Activated T-cell treated with anti-CD3 and anti-CD28 coated beads for 48 hours (primary cell): ENCODE measurements around the gene PANK2.
A peak's percentile ranks its signal among the peaks of the same experiment; 100 is the strongest.
"Not testable (repeated sequence)": the region's sequence is repeated elsewhere in the genome, so short reads cannot be mapped to it uniquely, and the experiment has no call there.

Source experiments
- DNase-seq: peaks from one replicate; pipeline ENCODE4 v3.0.0-alpha.2; 2020; ENCODE audit warnings: low read depth

PANK2 gene

DNA sequence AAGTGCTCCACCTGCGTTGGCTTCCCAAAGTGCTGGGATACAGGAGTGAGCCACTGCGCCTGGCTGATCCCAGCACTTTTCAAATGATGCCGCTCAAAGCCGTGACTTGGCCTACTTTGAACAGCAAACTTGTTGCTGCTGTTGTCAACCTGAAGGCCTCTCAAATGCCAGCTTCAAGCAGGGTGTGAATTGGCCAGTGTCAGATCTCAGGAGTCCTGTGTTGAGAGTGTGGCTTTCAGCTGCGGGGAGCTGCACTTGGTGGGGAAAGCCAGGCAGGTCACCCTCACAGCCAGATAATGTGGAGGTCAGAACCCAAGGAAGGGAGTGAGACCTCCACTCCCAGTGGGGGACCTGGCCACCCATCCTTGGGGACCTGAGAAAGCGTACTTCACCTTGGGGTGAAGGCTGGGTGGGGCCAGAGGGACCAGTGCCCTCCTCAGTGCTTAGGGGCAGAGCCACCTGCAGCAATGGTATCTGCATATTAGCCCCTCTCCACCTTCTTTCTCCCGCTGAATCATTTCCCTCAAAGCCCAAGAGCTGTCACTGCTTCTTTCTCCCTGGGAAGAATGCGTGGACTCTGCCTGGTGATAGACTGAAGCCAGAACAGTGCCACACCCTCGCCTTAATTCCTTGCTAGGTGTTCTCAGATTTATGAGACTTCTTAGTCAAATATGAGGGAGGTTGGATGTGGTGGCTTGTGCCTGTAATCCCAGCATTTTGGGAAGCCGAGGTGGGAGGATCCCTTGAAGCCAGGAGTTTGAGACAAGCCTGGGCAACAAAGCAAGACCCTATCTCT, 19.1 kb upstream of the PANK2 start:
- no peak for DNase-seq

DNA sequence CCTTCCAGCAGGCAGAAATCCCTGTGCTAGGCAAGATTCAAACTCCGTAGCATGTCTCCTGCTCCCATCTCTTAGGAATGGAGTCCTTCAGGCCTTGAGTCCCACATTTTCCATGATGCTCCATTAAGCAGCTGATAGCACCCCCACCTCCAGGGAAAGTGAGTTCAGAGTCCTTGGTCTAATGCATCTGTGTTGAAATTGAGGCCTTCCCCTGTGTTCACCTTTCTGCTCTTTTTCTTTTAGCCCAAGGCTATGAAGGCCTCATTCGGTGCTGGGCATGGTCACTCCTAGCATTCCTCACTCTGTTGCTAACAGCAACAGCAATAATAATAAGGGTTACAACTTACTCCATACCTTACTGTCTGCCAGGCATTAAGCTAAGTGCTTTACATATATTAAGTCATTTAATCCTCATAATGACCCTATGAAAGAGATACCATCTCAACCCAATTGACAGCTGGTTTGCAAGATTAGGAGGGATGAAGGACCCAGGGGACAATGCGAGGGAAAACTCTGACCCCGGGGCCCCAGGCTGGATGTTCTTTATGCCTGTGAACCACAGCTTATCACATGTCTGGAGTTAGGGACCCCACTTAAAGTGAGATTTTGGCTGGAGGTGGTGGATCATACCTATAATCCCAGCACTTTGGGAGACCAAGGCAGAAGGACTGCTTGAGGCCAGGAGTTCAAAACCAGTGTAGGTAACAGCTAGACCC, 17.5 kb upstream of the PANK2 start:
- DNase-seq = no peak

DNA sequence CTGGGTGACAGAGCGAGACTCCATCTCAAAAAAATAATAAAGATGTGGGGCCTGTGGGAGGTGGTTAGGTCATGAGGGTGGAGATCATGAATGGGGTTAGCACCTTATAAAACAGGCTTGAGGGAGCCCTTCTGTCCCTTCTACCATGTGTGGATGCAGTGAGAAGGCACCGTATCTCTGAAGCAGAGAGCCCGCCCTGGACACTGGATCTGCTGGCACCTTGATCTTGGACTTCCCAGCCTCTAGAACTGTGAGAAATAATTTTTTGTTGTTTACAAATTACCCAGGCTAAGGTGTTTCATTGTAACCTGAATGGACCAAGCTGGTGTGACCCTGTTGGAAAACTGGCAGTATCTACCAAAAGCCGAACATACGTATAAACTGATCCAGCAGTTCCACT, 15.7 kb upstream of the PANK2 start:
- DNase-seq = no peak

DNA sequence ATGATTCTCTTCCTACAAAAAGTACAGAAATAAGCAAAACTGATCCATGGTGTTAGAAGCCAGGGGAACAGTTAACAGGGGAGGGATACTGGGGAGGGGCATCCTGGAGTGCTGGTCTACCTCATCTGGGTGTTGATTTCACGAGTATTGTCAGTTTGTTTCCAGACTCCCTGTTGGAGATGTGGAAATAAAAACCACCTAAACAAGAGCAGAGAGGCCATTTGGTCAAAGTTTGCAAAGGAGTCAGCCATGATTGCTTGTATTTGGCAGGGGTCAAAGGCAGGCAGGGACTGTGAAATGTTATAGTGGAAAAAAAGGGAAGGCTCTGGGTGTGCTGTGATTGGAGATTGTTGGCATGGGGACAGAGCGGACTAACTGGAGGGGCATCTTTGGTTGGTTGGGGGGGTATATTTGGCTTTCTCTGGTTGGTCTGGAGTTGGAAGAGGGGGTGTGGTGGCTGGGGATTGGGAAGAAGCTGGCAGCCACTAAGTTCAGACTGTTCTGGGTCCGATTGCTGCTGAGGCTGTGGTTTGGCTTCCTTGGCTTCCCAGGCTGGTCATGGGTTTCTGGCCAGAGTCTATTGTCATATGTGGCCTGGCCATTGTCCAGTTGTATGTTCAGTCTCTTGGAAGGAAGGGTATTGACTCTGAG, 14.9 kb upstream of the PANK2 start:
- no peak for DNase-seq

DNA sequence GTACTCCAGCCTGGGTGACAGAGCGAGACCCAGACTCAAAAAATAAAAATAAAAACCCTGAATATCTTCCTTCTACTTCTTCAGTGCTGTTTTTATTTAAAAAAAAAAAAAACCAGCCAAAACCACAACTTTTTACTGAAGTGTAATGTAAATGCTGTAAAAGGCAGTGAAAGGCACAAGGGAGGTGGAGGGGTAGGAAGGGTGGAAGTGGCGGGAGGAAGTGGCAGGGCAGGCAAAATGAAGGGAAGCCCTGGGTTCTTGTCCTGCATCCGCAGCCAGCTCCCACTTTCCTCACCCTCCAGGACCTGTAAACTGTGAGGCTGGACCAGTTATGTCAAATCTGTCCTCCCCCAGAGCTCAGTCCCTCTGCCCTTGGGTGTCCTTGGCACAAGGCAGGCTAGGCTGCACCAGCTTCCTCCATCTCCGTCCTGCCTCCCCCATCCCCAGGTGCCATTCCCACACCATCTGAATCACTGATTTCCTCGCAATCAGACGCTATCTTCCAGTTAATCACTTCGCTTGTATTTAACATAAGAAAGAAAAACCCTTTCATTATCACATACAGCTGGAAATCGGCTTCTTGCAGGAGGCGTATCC, 13.7 kb upstream of the PANK2 start:
- DNase-seq = no peak

DNA sequence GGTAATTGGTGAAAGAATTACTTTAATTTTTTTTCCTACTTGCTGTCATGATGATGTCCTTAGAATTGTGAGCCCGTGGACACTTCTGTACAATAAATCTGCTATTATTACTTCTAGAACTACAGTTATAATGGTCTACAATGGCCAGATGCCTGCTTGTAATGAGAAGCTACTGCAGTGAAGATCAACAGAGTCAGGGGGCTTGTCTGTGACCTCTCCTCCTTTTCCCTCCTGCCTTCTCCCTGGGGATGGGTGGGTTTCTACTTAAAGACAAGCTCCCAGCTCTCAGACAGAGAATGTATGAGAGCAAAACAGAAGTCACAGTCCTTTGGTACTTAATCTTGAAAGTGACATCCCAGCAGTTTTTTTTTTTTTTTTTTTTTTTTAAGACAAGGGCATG, 13.2 kb upstream of the PANK2 start:
- no peak for DNase-seq

DNA sequence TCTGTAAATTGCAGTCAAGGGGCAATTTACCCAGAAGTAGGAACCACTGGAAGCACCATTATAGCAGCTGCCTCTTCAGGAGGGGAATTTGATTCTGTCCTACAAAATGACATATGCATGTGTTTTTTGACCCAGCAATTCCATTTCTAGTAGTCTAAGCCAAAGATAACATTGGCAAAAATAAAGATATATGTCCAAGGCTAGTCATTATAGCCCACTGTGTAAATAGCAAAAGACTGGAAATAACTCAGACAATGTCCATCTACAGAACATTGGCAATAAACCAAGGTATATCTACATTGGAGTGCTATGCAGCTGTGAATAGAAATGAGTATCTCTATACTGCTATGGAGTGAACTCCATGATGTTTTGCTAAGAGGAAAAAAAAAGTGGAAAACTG, 12.5 kb upstream of the PANK2 start:
- no peak for DNase-seq

DNA sequence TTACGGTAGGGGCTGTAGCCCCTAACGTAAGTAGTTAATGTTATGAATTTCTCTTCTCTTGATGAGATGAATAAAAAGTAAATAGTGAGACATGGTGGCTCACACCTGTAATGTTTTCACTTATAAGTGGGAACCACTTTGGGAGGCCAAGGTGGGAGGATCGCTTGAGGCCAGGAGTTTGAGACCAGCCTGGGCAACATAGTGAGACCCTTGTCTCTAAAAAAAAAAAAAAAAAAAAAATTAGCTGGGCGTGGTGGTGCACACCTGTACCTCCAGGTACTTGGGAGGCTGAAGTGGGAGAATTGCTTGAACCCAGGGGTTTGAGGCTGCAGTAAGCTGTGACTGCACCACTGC, 10.3 kb upstream of the PANK2 start:
- not testable (repeated sequence) for DNase-seq

DNA sequence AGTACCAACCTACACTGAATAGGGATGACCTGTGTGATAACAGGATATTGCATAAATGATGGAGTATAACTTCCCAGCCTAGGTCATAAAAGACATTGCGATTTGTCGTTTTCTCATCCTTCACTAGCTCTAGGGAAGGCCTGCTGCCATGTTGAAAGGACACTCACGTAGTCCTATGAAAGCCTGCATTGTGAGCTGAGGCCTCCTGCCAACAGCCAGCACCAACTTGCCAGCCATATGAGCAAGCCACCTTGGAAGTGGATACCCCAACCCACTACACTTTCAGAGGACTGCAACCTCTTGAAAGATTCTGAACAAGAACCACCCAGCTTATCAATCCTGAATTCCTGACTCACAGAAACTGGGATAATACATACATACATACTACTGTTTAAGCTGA, 3.5 kb upstream of the PANK2 start:
- DNase-seq = no peak

DNA sequence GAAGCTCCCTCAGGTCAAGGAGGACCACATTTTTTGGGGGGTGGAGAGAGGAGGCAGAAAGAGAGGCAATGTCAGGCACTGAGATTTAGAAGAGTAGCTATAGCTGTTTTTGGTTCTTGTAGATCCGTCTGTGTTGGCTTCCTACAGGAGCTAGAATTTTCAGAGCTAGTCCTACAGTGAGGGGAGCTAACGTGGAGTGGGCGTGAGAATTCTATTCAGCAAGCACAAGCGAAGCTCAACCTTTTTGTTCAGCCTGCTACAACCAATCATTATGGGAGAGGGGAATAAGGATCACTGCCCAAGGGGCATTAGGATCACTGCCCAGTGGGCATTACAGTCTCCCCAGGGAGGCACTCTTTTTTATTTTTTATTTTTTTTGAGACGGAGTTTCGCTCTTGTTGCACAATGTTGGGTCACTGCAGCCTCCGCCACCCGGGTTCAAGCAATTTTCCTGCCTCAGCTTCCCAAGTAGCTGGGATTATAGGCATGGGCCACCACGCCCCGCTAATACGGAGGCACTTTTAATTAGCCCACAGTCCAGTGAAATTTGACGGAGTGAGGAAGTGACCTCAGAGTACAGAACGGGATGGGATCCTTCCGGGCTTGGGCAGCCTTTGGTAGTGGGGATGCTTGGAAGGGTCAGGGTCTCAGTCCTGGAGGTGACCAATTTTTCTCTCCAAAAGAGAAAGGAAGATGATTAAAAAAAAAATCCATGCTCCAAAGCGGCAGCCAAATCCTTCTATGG, 1.1 kb upstream of the PANK2 start:
- DNase-seq = no peak

DNA sequence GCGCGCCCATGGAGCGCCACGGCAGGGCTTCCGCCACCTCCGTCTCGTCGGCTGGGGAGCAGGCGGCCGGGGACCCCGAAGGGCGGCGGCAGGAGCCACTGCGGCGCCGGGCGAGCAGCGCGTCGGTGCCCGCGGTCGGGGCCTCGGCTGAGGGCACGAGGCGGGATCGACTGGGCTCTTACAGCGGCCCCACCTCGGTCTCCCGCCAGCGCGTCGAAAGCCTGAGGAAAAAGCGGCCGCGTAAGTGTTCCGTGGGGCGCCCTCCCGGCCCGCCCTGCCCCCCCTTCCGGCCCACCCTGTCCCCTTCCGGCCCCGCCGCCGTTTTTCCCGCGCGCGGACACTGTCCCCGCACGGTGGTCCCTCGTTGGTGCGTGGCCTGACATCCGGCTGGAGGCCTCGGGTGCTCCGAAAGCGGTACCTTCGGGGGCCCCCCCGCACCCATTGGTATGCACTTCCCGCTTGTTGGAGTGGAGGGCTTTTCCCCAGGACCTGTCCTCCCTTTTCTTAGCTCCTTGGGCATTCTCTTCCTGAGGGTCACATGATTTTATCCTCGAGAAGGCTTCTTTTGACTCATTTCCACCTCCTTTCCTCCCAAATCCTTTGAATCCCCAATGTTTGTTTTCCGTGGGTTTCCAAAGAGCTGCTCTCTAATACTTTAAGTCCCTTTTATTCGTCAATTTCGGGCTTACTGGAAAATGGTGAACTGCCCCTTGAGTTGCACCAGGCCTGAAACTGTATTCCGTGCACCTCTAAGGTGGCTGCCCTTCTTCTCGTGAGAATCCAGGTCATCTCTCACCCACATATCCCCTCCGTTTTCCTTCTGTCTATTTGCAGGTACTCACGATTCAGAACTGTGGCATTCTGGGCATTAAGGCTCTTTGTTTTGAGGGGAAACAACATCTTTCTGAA, 556 bp downstream of the PANK2 start:
- DNase-seq = peak; percentile 46

DNA sequence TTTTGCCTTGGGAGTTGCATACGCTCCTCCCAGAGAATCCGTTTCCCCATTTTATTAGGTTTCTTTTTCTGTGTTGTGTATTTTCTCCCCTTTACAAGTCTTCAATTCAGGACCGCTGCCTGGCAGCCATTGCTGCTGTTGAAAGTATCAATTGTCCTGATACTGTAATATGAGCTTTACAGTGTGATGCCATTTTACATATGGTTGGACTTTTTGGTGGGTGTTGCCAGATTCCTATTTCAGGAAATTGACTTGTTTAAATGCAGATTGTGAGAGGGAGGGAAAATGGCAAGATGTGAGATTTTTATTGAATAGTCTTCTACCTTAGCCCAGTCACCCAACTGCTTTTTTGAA, 1.2 kb downstream of the PANK2 start:
- DNase-seq = no peak

DNA sequence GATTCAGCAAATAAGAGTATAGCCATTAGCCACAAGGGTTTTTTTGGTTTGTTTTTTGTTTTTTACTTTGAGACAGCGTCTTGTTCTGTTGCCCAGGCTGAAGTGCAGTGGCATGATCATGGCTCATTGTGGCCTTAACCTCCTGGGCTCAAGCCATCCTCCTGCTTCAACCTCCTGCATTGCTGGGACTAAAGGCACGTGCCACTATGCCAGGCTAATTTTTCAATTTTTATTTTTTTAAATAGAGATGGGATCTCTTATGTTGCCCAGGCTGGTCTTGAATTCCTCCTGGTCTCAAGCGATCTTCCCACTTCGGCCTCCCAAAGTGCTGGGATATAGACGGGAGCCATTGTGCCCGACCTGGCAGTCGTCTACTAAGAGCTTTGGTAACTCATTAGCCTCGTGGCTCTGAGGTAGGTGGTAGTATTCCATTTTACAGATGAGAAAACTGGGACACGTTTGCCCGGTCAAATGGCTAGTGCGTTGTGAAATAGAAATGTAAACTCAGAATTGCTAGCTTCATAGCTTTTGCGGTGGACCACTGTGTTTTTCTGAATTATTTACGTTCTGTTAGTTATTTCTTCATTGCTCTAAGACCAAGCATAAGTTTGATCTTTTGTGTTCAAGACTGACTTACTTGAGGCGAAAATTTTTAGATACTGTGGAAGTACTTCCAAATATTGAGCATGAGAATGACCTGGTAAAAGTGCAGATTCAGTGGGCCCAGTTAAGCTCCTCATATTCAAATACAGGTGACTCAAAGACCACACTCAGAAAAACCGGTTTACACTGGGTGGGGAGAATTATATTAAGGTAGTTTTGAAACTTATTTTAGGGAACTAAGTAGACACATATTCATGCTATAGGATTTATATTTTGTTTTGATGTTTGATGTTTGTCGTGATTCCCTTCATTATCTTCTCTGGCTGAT, 2.1 kb downstream of the PANK2 start:
- DNase-seq = no peak

DNA sequence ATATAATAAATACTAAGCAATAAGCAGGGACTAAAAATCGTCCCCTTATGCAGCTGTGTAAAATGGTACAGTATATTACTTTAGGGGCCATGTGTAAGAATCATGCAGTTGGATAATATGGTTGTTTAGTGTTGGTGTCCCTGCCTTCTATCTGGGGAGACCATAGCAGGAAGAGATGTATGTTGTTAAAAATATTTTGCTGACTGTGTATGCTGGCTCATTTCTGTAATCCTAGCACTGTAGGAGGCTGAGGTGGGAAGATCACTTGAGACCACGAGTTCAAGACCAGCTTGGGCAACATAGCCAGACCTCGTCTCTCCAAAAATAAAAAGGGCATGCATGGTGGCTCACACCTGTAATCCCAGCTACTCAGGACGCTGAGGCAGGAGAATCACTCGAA, 5.6 kb downstream of the PANK2 start:
- DNase-seq = no peak

DNA sequence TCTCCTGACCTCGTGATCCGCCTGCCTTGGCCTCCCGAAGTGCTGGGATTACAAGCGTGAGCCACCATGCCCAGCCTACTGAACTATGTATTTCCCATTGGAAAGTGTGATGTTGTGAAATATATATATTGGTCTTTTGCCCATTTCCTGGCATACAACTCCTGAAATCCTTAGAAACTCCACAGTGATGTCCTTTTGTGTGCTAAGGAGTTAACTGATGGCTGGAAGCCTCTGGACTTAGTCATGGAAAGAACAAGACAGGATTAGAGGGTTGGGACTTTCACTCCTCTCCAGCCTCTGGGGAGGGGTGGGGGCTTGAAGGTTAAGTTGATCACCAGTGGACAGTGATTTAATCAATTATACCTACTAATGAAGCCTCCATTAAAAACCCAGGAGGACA, 7.1 kb downstream of the PANK2 start:
- DNase-seq = no peak

DNA sequence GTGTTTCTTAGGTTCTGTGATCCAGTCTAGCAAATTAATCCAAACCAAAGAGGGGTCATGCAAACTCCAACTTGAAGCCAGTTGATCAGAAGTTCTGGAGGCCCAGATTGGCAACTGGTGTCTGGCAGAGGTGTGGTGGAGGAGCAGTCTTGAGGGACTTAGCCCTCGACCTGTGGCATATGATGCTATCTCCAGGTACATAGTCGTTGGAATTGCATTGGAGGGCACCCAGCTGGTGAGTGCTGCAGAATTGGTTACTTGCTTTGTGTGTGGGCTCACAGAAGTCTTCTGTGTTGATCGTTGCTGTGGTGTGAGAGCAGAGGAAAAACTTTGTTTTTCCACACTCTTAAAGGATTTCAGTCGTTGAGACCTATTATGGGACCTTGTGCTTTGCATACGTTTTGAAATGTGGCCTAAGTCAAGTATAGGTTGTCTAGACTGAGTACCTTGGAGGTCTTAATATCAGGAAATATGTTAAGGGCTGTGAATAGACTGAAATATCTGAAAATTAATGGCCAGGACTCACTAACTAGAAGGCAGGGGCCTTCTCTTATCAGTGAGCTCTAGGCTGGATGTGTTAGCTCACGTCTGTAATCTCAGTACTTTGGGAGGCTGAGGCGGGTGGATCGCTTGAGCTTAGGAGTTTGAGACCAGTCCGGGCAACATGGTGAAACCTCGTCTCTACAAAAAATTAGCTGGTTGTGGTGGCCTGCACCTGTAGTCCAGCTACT, 7.8 kb downstream of the PANK2 start:
- no peak for DNase-seq

DNA sequence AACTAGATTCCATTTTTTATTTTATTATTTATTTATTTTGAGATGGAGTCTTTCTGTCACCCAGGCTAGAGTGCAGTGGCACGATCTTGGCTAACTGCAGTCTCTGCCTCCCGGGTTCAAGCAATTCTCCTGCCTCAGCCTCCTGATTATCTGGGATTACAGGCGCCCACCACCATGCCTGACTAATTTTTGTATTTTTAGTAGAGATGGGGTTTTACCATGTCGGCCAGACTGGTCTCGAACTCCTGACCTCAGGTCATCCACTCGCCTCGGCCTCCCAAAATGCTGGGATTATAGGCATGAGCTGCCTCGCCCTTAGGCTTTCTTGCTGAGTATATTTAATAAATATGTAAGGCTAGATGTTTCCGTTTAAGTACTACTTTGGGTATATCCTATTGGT, 9.0 kb downstream of the PANK2 start:
- not testable (repeated sequence) for DNase-seq

DNA sequence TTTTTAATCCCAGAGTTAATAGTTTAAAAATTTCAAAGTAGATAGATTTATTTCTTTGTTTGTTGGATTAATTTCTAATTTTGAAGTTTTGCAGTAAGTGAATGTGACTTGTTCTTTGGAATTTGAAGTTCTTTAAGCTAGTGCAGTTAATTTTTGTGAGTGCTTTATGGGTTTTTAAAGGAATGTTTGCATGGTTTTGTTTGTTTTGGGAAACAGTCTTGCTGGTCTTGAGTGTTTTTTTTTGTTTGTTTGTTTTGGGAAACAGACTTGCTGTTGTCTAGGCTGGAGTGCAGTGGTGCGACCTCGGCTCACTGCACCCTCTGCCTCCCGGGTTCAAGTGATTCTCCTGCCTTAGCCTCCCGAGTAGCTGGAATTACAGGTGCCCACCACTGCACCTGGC, 9.5 kb downstream of the PANK2 start:
- no peak for DNase-seq

DNA sequence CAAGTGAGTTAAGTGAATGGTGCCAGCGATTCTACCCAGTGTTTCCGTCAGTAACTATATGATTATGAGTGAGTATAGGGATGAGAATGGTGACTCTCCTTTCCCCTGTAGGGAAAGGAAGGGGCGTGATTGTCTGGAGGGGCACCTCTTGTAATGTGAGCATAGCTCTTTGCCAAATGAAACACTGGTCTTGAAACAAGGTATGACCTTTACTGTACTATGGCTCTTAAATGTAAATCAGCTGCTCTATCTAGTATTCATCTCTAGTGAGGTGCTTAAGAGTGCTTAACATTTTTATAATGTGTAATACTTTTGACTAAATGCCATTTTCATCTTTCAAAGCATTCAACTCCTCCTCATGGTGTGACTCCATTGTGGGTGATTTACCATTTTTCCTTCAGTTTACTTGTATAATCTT, 11.0 kb downstream of the PANK2 start:
- no peak for DNase-seq
